SK-N-SH treated with all-trans-retinoic acid at 6 μM for 48 hours (cell line): ENCODE measurements around the gene PHETA2.

Experiments
- ARNTL ChIP-seq: fragments of 450-650 bp; formaldehyde crosslinking; IDR thresholded peaks from 2 replicates; pipeline ENCODE4 v1.5.0; 2020; ENCODE audit warnings: low read depth, mild to moderate bottlenecking, moderate library complexity, borderline replicate concordance
- CREB5 ChIP-seq: fragments of 250-450 bp; sonication (Bioruptor Pico); IDR thresholded peaks from 2 replicates; pipeline ENCODE4 v1.5.1; 2020; ENCODE audit warnings: low read depth, mild to moderate bottlenecking, moderate library complexity
- PATZ1 ChIP-seq: fragments of 250-450 bp; sonication (Bioruptor Pico); IDR thresholded peaks from 2 replicates; pipeline ENCODE4 v1.8.0; 2020; ENCODE audit warnings: mild to moderate bottlenecking, moderate library complexity, borderline replicate concordance
- PPARA ChIP-seq: fragments of 250-450 bp; sonication (Bioruptor Pico); IDR thresholded peaks from 2 replicates; pipeline ENCODE4 v1.5.0; 2020; ENCODE audit warnings: mild to moderate bottlenecking, borderline replicate concordance
- TCF4 ChIP-seq: fragments of 250-450 bp; sonication (Bioruptor Pico); IDR thresholded peaks from 2 replicates; pipeline ENCODE4 v1.8.0; 2021; ENCODE audit warnings: mild to moderate bottlenecking, moderate library complexity, borderline replicate concordance
- ZC3H10 ChIP-seq: fragments of 250-450 bp; sonication (Bioruptor Pico); IDR thresholded peaks from 2 replicates; pipeline ENCODE4 v1.5.1; 2021; ENCODE audit warnings: mild to moderate bottlenecking, moderate library complexity

DNA sequence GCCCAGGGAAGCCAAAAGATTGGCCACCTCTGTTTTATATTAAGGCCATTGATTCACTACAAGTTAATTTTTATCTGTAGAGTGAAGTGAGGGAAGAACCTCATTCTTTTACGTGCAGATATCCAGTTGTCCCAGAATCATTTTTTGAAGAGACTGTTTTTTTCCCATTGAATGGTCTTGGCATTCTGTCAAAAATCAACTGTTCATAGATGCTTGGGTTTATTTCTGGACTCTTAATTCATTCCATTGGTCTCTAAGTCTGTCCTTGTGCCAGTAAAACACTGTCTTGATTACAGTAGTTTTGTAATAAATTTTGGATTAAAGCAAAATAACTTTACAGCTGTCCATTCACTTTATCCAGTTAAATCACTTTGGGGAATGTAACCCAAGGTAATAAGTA lies 48.6 kb upstream of the PHETA2 start:
- TF ChIP-seq PPARA (CRISPR knock-in tag) (no peak), ZC3H10 (no peak), CREB5 (no peak), ARNTL (CRISPR knock-in tag) (no peak), PATZ1 (CRISPR knock-in tag) (no peak), TCF4 (CRISPR knock-in tag) (no peak)
